HUDEP-2 (cell line): ENCODE results near the gene C14orf119.

Experiments
- DNase-seq, 76 experiments: peaks; one replicate each; lab custom pipeline; 2025; ENCODE audit not compliant: unreplicated experiment in 76 of 76; lab: John Stamatoyannopoulos, UW

C14orf119 gene

DNA sequence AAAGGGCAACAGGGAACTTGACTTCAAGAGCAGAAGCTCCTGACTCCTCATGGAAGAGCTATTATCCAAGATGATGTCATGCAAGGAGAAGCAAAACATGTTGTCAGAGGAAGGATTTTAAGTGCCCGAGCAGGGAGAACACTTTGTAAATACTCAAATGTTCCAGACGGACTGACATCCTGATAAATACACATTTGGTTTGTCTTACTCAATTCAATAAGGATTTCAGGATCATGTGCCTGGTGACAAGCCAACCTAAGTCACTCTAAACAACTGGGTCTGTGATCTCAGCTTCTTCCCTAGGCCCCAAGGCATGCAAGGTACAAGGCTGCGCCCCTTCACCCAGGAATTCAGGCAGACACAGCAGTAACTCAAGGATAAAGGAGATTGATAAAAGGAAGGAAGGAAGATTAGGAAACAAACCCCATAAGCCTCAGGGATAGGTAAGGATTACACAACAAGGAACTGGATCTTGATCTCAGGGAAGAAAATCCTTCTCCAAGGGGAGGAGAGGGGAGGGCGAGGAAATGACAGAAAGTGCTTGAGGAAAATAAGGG, 50.6 kb downstream of the C14orf119 start:
- no peak for DNase-seq

DNA sequence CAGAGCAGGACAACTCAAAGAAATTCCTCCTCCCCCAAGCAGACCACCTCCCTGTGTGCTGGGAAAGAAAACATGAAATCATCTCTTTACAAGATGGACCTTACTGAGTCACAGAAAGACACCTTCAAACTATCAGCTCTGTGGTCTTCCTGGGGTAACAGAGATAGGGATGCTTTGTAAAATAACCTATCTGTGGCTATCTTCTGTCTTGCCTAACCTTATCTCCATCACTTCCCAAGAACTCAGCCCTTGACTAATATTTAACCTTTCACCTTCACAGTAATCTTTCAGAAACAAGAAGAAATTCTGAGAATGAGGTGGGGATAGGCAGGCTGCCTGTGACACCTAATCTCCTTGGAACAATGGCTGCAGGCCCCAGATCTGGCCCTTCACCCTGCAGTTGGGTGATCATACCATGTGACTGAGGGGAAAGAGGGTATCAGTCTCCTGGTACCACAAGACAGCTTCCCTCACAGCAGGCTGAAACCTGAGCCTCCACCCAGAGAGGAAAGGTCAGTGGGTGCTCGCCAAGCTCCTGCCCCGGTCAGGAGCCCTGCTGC, 51.1 kb downstream of the C14orf119 start:
- peak in 59 of 76 experiments; percentile 13 to 89 (median 50) for DNase-seq

DNA sequence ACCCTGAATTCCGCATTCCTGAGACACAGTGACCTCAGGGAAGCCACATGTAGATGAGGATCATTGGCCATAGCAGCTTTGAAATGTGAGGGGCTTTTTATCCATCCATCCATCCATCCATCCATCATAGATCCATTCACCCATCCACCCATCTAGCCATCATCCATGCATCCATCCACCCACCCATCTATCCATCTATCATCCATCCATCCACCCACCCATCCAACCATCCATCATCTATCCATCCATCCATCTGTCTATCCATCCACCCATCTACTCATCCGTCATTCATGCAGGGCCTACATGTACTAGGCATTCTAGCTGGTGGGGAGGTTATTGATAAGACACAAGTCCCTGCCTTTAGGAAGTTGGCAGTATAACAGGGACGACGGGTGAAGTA, 51.7 kb downstream of the C14orf119 start:
- no peak for DNase-seq

DNA sequence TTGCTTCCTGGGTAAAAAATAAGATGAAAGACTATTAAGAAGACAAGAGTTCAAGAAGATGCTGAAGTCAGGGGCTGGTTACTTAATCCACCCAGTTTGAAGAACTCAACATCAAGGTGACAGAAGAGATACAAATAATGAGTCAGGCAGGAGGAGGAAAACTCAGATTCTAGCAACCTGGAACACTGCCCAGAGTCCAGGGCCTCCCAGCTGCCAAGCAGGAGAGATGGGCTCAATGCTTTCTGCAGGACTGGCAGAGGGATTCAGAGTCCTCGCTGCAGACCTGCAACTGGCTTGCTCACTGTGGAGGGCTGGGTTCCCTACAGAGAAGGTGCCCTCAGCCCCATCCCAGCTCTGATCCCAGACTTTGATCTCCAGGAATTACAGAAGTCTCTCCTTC, 52.4 kb downstream of the C14orf119 start:
- DNase-seq = peak in 24 of 76 experiments; percentile 5 to 57 (median 31)

DNA sequence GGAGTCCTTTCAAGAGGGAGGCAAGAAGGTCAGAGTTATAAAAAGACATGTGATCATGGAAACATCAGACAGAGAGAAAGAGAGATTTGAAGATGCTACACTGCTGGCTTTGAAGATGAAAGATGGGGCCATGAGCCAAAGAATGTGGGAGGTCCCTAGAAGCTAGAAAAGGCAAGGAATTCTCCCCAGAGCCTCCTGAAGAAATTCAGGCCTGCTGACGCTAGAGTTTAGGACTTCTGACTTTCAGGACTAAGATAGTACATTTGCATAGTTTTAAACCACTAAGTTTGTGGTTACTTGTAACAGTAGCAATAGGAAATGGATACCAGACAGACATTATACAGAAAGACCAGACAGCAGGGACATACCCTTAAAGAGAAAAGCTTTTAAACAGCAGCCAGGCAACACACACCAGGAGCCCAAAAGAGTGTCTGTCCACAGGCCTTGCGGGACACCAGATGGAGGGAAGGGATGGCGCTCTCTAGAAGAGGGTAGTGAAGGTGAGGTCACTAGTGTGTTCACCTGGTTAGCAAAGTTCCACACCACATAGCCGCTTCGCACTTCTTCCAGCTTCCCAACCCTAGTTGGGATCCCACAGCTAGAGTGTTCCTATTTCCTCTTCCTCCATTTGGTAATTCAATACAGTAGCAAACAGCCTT, 53.4 kb downstream of the C14orf119 start:
- DNase-seq = no peak

DNA sequence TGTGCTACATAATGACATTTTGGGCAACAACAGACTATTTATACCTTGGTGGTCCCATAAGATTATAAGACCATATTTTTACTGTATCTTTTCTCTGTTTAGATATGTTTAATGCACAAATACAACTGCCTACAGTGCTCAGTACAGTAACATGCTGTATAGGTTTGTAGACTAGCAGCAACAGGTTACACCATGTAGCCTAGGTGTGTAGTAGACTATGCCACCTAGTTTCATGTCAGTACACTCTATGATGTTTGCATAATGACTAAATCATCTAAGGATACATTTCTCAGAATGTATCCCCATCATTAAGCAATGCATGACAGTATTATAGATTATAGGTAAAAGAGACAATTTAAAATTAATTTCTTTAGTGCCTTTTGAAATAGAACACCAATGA, 54.4 kb downstream of the C14orf119 start:
- DNase-seq = no peak
